NCI-H146 treated with DMSO at 0.1 percent for 48 hours (cell line): Measurements from ENCODE around the gene SMOC2.

Source experiments
- DNase-seq: peaks from one replicate; lab custom pipeline; 2025; ENCODE audit not compliant: unreplicated experiment; lab: John Stamatoyannopoulos, UW

The SMOC2 gene

DNA sequence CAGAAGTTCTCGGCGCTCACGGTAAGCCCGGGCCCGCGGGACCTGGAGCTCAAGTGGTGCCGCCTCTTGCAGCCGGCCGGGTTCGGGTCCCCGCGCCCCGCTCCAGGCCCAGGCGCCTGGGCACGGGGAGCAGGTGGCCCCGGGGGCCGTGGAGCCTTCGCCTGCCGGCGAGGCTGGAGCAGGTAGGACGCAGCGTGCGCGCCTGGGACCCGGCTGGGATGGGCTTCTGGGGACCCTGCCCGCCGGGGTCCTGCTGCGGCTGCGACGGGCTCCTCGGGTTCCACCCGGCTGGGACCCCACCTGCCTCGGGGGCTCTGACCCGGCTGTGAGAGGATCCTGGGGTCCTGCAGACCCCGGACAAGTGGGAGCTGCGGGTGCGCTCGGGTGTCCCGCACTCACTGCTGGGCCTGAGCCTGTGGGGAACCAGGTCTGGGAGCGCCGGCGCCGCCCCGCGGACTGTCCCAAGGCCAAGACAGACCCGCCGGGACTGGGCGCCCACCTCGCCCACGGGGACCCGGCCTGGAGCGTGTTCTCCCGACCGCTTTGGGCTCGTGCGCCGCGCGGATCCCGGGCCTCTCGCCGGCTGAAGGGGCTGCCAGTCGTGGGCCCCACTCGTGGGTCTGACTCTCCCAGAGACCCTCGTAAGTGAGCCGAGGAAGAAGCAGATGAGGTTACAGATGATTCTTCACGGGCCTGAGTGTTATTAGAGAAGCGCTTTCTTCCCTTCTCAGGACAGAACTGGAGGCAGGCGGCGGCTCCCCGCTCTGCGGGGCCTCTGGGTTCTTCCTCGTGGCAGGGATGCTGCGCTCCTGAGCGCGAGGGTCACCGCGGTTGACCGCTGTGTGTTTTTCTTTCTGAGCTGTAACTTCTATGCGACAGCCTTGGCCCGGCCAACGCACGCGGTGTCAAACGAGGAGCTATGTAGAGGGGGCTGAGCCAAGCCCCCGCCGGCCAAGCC is 729 bp downstream of the SMOC2 start:
- no peak for DNase-seq

DNA sequence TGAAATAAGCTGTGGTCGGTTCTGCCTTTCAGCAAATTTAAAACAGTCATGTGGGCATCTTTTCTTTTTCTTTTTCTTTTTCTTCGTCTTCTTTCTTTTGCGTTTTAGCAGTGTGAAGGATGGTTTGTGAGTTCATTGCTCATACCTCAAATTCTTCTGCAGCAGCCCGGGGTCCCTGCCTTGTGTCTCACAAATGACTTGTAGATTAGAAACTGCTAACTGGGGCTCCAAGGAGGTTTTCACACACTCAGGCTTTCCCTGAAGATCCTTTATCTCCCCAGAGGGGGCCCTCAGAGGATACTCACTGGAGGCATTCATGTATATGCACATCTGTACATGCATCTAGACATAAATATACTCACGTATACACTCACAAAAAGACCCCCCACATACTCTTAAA is 1.7 kb downstream of the SMOC2 start:
- DNase-seq, result no peak

DNA sequence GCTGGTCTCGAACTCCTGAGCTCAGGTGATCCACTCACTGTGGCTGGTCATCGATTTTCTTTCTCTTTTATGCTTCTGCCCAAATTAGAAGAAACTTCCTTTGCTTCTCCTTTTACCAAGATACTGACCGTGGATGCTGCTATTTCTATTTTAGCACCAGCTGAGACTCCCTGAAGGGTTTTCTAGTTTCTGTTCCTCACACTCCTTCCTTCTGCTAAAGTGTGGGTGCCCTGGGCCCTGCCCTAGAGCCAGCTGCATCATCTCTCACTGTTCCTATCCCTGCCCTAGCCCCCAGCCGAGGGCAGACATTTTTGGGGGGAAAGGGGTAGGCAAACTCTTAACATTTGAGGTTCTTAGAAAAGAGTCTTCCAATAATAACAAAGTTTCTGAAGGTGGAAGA is 6.3 kb downstream of the SMOC2 start:
- no peak for DNase-seq

DNA sequence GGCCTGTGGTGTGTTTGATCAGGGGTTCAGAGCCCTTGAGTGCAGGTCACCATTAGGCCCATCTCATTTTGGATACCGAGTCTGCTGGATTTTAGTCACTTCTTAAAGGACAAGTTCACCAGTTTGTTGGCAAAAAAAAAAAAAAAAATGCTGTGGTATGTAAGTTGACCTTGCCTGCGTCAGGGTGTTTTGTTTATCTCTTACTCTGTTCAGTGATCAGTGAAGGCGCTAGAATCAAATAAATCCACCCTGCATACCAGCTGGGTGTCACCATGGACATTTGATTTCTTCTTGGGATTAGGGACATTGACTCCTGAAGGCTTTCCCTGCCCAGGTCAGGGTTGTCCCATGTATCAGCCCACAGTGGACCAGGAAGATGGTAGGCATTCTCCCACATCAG is 6.7 kb downstream of the SMOC2 start:
- no peak for DNase-seq

DNA sequence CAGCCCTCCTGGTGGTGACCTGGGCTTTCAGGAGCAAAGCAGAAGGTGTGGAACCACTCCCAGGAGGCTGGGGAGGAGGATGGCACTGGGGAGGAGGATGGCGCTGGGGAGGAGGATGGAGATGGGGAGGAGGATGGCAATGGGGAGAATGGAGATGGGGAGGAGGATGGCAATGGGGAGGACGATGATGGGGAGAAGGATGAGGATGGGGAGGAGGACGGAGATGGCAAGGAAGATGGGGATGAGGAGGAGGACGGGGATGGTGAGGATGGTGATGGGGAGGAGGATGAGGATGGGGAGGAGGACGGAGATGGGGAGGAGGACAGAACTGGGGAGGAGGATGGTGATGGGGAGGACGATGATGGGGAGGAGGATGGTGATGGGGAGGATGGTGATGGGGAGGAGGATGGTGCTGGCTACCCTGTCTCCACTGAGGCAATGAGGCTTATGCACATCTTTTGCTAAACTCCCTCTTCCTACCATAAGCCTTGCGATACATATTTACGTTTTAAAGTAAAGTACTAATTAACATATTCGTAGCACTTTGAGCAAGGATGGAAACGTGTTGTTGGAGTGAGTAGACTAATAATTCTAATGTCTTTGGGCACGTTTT is 7.4 kb downstream of the SMOC2 start:
- no peak for DNase-seq

DNA sequence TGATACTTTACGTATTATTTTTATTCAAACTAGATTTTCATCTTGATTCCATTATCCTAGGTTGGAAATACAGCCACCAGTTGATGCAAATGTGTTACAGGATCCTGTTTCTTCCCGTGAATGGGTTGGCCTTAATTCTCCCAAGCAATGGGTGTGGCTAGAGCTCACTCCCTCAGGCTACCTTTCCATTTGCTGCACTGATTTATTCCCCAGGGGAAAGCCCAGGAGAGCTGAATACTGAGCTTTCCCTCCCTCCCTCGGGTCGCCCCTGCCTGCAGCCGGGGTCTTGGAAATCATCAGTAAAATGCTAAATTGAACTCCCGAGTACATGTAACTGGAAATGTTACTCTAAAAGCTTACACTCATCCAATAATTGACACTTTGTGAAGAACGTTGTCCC is 9.9 kb downstream of the SMOC2 start:
- DNase-seq, result no peak

DNA sequence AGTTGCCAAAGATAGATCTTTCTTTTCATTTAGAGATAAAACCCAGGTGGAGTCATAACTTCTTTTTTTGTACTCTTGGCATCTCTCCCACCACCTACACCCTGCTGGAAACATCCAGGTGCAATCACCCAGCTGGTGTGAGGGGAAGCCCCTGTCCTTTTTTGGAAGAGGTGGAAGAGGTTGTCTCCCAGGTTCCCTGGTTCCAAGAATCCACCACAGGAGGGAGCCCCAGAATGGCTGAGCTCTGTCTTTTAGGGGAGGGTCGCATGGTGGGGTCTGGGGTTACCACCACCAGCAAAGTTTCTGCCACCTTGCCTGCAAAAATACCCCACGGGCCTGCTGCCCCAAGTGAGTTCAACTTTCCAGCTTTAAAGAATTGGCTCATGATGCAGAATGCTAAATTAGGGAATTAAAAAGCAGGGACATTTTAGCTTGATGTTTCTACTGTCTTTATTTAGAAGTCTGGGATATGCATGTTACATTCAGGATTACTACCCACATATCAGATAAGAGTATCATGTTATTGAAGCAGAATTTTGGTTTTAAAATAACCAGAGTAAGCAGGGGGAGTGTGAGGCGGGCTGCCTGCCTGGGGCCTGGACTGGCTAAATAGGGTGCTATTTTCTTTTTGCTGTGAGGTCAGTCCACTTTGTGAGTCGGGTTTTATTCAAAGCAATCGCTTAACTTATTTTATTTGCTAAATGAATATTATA is 11.0 kb downstream of the SMOC2 start:
- no peak for DNase-seq

DNA sequence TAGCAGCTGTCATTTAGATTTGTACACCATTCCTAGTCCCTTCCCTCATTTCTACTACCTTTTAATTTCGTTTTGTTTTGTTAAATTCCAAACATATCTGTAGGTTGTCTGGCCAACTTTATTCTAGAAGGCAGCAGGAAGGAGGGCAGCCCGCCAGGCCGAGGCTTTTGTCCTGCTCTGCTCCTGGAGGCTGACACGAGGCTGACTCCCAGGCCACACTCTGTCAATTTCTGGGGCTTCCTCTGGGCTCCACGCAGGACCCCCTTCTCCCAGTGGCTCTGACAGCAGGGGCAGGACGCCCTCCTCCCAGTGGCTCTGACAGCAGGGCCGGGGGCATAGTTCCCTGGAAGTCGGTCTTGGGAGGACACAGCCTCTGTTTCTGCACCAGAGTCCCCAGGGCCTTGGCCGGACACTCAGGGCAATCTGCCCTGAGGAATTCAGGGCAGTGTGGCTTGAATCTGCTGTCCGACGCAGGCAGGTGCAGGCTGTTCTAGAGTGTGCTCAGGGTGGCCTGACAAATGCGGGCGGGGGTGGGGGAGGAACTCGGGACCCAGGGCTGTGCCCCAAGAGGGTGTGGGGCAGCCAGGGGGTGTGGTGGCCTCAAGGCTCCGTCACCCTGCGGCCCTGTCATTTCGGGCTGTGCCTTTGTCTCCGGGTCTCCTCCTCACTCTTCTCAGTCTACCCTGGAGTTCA is 11.8 kb downstream of the SMOC2 start:
- DNase-seq, result no peak

DNA sequence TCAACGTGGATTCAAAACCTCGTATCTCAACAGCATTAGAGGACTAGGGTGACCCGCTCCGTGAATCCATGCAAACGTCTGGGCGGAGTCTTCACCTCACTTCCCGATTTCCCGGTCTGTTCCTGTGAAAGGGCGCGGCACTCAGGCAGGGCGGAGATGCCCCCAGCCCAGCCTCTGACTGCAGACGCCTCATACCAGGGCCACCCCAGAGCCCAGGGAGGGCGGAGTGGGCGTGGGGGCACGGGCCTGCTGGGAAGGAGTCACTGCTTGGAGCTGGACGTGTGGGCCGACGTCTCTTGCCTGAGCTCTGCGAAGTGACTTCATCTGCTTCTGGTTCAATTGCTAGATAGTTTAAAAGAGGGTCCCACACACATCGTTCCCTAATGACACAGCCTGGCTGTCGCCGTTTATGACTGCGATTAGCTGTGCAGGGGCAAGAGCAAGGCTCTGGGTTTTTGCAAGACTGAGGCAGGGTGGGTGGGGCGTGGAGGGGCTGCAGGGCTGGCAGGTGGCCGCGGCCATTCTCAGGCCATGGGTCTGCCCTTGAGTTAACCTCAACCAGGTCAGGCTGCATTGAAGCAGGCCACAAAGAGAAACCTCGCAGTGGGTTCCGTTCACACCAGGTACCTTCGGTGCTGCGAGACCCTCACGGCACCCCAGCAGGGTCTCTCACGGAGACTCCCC is 15.0 kb downstream of the SMOC2 start:
- DNase-seq, result no peak

DNA sequence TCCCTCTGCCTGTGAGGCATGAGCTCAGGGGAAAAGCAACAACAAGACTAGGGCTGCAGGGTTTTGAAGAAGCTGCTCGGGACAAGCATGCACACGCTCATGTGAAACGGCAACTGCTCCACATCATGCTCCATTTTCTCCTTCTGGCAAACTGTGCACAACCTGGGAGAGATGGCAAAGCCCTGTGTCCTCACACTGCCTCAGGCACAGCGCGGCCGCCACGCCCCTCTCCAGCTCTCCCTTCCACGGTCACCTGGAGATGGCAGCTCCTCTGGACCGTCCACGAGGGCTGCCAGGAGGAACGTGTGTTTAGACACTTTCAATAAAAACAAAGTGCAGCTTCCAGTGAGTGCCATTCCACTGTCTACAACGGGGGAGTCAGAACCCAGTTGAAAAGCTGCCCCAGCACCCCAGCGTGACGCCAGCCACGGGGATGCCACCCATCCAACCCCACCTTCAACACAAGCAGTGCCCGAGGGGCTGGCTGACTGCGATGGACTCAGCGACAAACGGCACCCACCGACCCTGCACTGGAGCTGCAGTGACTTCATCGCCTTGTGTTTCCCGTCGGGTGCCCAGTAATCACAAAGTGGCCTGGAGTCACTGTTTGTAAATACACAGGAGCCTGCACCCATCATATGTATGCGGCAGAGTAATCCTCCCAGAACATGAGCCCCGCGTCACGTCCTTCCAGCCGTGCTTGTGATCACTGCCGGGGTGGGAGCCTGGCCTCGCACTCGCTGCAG is 16.1 kb downstream of the SMOC2 start:
- DNase-seq, result no peak

DNA sequence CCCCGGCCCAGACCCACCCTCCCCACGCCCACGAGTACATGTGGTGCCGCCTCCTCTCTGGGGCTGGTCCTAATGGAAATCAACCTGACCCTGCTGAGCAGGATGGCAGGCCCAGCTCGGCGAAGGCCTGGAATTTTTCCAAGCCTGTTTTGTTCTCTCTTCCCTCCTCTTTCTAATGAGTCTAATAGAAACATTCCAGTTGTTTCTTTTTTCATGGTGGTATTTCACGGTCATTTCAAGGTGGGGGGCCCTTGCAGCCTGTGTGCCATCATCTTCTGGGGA is 16.6 kb downstream of the SMOC2 start:
- DNase-seq, result no peak

DNA sequence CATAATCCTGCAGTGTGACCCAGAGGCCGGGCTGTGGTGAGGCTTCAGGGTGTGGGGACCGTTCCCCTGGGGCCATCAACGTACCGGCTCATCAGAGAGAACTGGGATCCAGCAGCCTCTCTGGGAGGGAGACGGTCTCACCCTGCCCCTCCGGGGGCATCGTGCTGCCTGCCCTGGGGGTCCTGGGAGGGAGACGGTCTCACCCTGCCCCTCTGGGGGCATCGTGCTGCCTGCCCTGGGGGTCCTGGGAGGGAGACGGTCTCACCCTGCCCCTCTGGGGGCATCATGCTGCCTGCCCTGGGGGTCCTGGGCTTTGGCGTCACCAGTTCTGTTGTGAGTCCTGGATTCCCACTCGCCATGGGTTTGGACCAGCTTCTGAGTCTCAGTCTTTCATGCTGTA is 17.1 kb downstream of the SMOC2 start:
- DNase-seq, result no peak

DNA sequence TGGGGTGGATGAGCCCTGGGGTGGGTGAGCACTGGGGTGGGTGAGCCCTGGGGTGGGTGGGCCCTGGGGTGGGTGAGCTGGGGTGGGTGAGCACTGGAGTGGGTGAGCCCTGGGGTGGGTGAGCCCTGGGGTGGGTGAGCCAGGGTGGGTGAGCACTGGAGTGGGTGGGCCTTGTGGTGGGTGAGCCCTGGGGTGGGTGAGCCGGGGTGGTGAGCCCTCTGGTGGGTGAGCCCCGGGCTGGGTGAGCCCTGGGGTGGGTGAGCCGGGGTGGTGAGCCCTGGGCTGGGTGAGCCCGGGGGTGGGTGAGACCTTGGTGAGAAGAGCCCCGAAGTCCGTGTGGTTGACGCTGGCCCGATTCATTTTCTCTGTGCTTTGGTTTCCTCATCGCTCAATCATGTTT is 18.6 kb downstream of the SMOC2 start:
- no peak for DNase-seq

DNA sequence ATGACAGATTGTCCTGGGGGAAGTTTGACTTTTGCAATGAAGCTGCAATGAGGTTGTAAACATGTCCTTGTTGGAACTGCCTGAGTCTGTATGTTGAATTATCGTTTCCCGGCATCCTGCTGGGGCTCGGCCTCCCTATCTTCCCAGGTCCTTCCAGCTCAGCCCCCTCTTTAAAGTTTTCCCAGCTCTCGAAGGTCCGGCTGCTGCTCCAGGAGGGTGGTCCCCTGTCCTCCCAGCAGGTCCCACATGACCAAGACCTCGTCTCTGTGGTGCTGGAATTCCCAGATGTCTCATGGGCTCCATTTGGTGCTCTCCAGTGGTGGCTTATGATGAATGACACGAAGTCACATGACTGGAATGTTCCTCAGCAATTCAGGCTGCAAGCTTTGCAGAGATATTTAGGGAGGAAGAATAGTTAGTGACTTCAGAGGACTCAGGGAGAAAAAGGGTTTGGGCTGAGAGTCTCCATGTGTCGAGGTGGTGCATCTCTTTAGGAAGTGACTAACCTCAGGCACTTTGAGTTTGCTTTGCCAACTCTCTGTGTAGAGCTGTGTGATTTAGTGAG is 21.4 kb downstream of the SMOC2 start:
- no peak for DNase-seq

DNA sequence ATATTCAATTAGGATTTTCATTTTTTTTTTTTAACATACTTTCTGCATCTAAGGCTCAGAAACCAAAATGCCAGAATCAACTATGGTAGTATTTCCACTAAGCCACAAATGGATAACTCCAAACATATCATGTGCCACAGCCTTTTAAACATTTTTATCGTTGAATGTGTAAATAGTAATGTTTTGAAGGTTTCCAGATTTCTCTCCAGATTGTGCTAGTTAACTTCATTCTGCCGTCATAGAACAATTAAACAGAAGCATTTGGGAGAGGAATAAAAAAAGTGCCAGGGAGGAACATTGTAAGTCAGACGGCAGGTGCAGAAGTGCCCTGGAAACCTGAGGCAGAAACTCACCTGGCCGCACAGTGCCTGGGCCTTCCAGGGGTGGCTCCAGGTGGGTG is 23.6 kb downstream of the SMOC2 start:
- no peak for DNase-seq

DNA sequence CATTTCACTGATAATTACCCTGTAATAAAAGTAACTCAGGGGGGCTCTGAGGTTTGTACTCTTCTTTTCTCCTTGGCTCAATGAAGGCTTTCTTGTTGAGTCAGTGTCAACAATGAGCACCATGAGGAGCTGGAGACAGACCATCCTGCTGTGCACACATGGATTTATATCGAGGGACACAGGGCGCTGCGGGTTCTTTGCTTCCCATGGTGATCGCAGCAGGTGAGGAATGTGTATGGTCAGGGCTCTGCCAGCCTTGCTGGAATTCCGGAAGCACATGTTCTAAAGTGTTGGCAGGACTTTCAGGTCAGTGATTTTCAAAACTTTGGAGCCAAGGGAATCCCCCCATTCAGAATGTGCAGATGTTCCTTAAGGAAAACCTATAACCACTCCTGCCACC is 27.1 kb downstream of the SMOC2 start:
- peak; percentile 91 for DNase-seq

DNA sequence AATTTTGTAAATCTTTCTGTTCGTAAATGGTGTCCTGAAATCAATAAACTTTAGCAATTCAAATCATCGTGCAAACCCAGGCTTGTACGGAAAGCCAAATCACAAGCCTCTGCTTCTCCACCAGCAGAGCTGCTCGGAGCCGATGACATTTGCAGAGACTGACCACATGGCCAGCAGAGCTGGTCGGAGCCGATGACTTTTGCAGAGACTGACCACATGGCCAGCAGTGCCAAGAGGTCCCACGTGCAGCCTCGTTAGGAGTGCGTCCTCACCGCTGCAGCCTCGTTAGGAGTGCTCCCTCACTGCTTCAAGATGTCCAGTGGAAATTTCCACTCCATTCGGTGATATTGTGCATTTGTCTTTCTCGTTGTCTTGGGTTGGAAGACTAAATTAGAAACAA is 28.5 kb downstream of the SMOC2 start:
- no peak for DNase-seq

DNA sequence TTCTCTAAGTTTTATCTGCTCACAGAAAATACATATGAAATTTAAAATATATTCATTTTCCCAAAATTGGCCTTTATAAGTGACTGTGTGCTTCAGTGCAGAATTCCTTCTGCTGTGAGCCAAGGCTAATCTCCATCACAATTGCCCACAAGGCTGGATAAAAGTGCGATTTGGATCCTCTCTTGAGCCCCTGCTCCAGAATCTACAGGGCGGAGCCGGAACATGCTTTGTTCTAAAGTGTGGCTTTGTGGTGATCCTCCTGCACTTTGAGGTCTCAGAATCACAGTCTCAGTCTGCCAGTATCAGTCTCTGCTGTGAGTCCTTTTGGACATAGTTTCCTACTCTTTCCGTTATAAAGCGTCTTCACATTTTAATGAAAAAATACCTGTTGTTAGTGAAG is 28.9 kb downstream of the SMOC2 start:
- no peak for DNase-seq

DNA sequence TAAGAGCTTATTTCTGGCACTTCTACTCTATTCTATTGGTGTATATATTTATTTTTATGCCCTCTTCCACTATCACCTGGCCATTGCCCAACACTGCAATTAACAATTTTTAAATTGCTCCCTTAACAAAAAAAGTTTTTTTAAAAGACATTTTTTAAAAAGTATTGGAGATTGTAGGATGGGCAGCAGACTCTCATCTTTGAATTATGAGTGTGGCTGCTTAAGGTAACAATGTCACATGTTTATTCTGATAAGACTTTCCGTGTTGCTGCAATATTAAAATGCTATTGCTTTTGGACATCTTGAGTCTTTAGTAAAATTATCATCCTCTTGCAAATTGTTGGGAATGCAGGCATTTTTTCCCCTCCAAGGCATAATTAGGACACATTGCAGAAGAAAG is 31.4 kb downstream of the SMOC2 start:
- DNase-seq, result no peak

DNA sequence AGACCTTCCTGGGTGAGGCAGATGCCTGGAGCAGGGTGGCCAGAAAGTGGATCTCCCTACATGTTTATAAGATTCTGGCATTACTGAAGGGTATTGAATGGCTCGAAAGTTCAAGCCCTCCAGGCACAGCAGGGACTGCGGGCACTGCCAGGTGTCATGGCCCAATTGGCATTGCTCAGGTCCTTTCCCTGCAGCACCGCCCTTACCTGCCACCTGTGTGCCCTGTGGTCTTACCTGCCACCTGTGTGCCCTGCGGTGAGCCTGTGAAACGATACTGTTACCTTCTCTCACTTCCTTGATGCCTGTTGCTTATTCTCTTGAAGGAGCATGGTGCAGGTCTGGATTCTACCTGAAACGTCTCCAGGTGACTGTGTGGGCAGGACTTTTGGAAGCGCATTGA is 32.2 kb downstream of the SMOC2 start:
- DNase-seq, result no peak
